LNCaP clone FGC (cell line): Measurements from ENCODE around the gene BRINP3.

ENCODE experiments used
- DNase-seq: peaks from one replicate; pipeline ENCODE4 v3.0.0-alpha.2; 2011; ENCODE audit warnings: low read depth
- H3K4me3 ChIP-seq: 2 replicates; pipeline ENCODE4 v1.5.1; 2011; ENCODE audit warnings: mild to moderate bottlenecking, low read depth, low read length, control low read depth
- CTCF ChIP-seq: IDR thresholded peaks from 2 replicates; pipeline ENCODE4 v1.5.1; 2012; ENCODE audit warnings: mild to moderate bottlenecking; ENCODE audit not compliant: control insufficient read depth, insufficient read depth; ENCODE audit errors: extremely low read depth

BRINP3 gene

DNA sequence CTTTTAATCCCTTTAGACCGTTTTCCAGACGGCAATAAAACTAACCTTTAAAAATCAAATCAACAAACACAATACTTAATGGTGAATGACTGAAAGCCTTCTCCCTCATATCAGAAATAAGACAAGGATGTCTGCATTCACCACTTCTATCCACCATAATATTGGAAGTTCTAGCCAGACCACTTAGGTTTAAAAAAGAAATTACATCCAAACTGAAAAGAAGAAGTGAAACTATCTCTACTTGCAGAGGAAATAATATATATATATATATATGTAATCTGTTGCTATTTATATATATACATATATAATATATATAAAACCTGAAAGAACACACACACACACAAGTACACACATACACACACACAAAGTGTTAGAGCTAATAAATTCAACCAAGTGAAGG is 100.4 kb downstream of the BRINP3 start:
- no peak overlapping the region for H3K4me3 ChIP-seq
- DNase-seq = no peak
- no peak for TF ChIP-seq CTCF

- DNase-seq = no peak
- H3K4me3 ChIP-seq = no peak overlapping the region
- TF ChIP-seq CTCF = no peak
Measured at GRCh38 chr1:190376044-190376443, 101.6 kb downstream of the BRINP3 start.

DNA sequence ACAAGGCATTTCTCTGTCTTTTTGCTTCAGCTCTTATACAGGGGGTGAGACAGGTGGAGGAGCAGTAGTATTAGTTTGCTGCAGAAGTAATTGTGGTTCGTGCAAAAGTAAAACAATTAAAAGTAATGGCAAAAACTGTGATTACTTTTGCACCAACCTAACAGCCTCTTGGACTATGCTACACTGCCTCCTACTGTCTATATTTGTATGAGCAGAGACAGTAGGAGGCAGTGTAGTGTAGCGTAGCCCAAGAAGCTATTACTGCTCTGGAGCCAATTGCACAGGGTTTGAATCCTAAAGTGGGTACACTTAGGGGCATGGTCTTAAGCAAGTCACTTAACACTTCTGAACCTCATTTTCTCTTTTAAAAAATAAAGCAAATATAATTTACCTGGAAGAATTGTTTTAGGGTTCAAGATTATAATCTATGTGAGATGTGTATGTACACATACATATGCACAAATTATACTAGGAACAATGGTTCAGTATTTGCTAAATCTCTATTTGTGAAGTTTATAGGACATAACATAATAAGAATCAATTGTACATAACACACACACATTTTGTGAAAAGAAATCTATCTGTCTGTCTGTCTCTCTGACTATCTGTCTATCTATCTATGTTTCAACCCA is 103.8 kb downstream of the BRINP3 start:
- H3K4me3 ChIP-seq = no peak overlapping the region
- peak; percentile 30 for DNase-seq
- peak; percentile 92 for TF ChIP-seq CTCF

DNA sequence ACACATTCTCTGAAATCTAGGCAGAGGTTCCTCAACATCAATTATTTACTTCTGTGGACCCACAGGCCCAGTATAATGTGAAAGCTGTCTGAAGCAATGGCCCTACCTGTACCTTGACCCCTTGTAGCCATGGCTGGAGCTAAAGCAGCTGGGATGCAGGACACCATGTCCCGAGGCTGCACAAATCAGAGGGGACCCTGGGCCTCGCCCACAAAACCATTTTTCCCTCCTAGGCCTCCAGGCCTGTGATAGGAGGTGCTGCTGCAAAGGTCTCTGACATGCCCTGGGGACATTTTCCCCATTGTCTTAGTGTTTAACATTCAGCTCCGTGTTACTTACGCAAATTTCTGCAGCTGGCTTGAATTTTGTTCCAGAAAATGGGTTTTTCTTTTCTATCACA is 110.5 kb downstream of the BRINP3 start:
- no peak overlapping the region for H3K4me3 ChIP-seq
- no peak for TF ChIP-seq CTCF
- no peak for DNase-seq

DNA sequence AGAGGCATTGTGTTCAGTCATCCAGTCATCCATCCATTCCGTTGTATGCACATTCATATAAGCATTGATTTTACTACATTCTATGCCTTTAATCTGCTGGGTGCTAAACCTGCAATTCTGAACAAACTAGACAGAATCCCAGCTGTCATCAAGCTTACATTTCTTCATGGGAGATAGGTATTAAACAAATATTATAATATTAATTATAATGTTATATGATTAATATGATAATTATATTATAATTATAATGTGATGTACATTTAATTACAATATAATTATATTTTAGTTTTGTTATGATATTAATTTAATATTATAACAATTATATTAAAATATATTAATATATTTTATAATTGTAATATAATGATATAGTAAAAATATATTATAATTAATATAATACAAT is 112.4 kb downstream of the BRINP3 start:
- no peak overlapping the region for H3K4me3 ChIP-seq
- TF ChIP-seq CTCF = no peak
- DNase-seq = no peak

- TF ChIP-seq CTCF = no peak
- DNase-seq = no peak
- H3K4me3 ChIP-seq = no peak overlapping the region
Measured at GRCh38 chr1:190353538-190354101, 124.0 kb downstream of the BRINP3 start.

GRCh38 chr1:190344454-190344853 is 133.2 kb downstream of the BRINP3 start:
- TF ChIP-seq CTCF = no peak
- no peak overlapping the region for H3K4me3 ChIP-seq
- no peak for DNase-seq
